A549 (cell line): Measurements from ENCODE around the gene ZBTB49. TPM values are rescaled to one million over a fixed set of nuclear protein-coding genes. Genes with fewer than 3 reads are reported as not detected.

ENCODE experiments used
- ATAC-seq, 2 experiments: fragments of 200-7000 bp in 1 of 2; fragments of >200 bp in 1 of 2; cut with Nextera tagmentation in 1 of 2; cut with Tn5 transposase in 1 of 2; 3 replicates each; pipeline versions ENCODE4 v1.8.0 to v1.9.1; 2018 to 2020; ENCODE audit warnings: mild to moderate bottlenecking in 1 of 2, moderate library complexity in 1 of 2
- CTCF ChIA-PET: fragments of 300-600 bp; sonication (Branson Sonifier 250); formaldehyde crosslinking; extraction: SDS; loops from one replicate; lab custom pipeline; 2021; ENCODE audit warnings: antibody characterized with exemption, inconsistent platforms; lab: Yijun Ruan, JAX
- POLR2A ChIA-PET: fragments of 350-600 bp; formaldehyde crosslinking; extraction: SDS; loops from one replicate; lab custom pipeline; 2021; ENCODE audit warnings: antibody characterized with exemption, inconsistent platforms; lab: Yijun Ruan, JAX
- DNase-seq, 2 experiments: peaks; one replicate each; pipeline versions ENCODE4 v3.0.0 to v3.0.0-alpha.2; 2011 to 2016; ENCODE audit warnings: low read depth in 1 of 2, low spot score in 1 of 2
- FAIRE-seq: peaks from 2 replicates; lab custom pipeline; 2011; peaks lifted over from hg19 to GRCh38; lab: Jason Lieb, UNC
- H3K27ac ChIP-seq, 2 experiments: fragments of >200 bp; sonication (Bioruptor Twin); formaldehyde crosslinking; 3 replicates each; pipeline ENCODE4 v1.5.1; 2016 to 2017
- H3K4me1 ChIP-seq: fragments of >200 bp; sonication (Bioruptor Twin); formaldehyde crosslinking; 3 replicates; pipeline ENCODE4 v1.6.1; 2016
- H3K4me2 ChIP-seq: fragments of >200 bp; sonication (Bioruptor Twin); formaldehyde crosslinking; 3 replicates; pipeline ENCODE4 v1.6.1; 2016
- H3K4me3 ChIP-seq: fragments of >200 bp; sonication (Bioruptor Twin); formaldehyde crosslinking; 3 replicates; pipeline ENCODE4 v1.5.1; 2016
- H3K9me3 ChIP-seq: fragments of >200 bp; sonication (Bioruptor Twin); formaldehyde crosslinking; 3 replicates; pipeline ENCODE4 v1.6.1; 2016
- ATOH8 ChIP-seq: fragments of 250-450 bp; sonication (Bioruptor Pico); IDR thresholded peaks from 2 replicates; pipeline ENCODE4 v1.5.0; 2020; ENCODE audit warnings: low read depth, mild to moderate bottlenecking, moderate library complexity
- BHLHE40 ChIP-seq: IDR thresholded peaks from 2 replicates; pipeline ENCODE4 v1.6.1; 2012; ENCODE audit warnings: low read depth, low read length, inconsistent platforms
- CBX8 ChIP-seq: fragments of 200-600 bp; sonication (generic); IDR thresholded peaks from 2 replicates; pipeline ENCODE4 v1.6.1; 2016
- CHD4 ChIP-seq: fragments of 200-600 bp; sonication (generic); IDR thresholded peaks from 2 replicates; pipeline ENCODE4 v1.6.1; 2016; ENCODE audit warnings: antibody characterized with exemption, mild to moderate bottlenecking, borderline replicate concordance
- CTCF ChIP-seq: fragments of >200 bp; sonication (Bioruptor Twin); formaldehyde crosslinking; IDR thresholded peaks from 3 replicates; pipeline ENCODE4 v1.5.1; 2016
- E2F6 ChIP-seq: IDR thresholded peaks from 2 replicates; pipeline ENCODE4 v1.6.1; 2012; ENCODE audit warnings: low read depth, borderline replicate concordance
- EHMT2 ChIP-seq: fragments of 200-600 bp; sonication (generic); IDR thresholded peaks from 2 replicates; pipeline ENCODE4 v1.6.1; 2016; ENCODE audit warnings: antibody characterized with exemption, low read depth, mild to moderate bottlenecking, moderate library complexity
- ESRRA ChIP-seq: fragments of 150-350 bp; IDR thresholded peaks from 2 replicates; pipeline ENCODE4 v1.6.1; 2014; ENCODE audit warnings: mild to moderate bottlenecking, low read length, borderline replicate concordance
- FOSL2 ChIP-seq, 2 experiments: fragments of 450-650 bp in 1 of 2; fragments of >200 bp in 1 of 2; sonication (Bioruptor Twin) in 1 of 2; formaldehyde crosslinking; IDR thresholded peaks; 2 replicates each; pipeline versions ENCODE4 v1.5.0 to v1.6.1; 2016 to 2020; ENCODE audit warnings: mild to moderate bottlenecking in 1 of 2, moderate library complexity in 1 of 2
- FOXS1 ChIP-seq: fragments of 250-450 bp; sonication (Bioruptor Pico); IDR thresholded peaks from 2 replicates; pipeline ENCODE4 v1.5.0; 2020; ENCODE audit warnings: mild to moderate bottlenecking, moderate library complexity
- HOXA7 ChIP-seq: fragments of 250-450 bp; sonication (Bioruptor Pico); IDR thresholded peaks from 2 replicates; pipeline ENCODE4 v1.5.0; 2020; ENCODE audit warnings: mild to moderate bottlenecking, moderate library complexity
- JUNB ChIP-seq: fragments of >200 bp; sonication (Bioruptor Twin); formaldehyde crosslinking; IDR thresholded peaks from 2 replicates; pipeline ENCODE4 v1.6.1; 2016
- MYC ChIP-seq: IDR thresholded peaks from 2 replicates; pipeline ENCODE4 v1.6.1; 2012; ENCODE audit warnings: mild to moderate bottlenecking, inconsistent platforms, low read length, improper control_type of control experiment, borderline replicate concordance
- NFE2L2 ChIP-seq: fragments of 150-350 bp; conservative IDR thresholded peaks from 2 replicates; pipeline ENCODE4 v1.6.1; 2014; ENCODE audit warnings: low read length
- PHF8 ChIP-seq: fragments of 200-600 bp; sonication (generic); IDR thresholded peaks from 2 replicates; pipeline ENCODE4 v1.6.1; 2016; ENCODE audit warnings: low read depth, mild to moderate bottlenecking, antibody characterized with exemption, moderate library complexity, borderline replicate concordance
- RARB ChIP-seq: fragments of 250-450 bp; sonication (Bioruptor Pico); IDR thresholded peaks from 2 replicates; pipeline ENCODE4 v1.8.0; 2021; ENCODE audit warnings: mild to moderate bottlenecking, moderate library complexity
- REST ChIP-seq: fragments of 200-600 bp; sonication (generic); IDR thresholded peaks from 2 replicates; pipeline ENCODE4 v1.6.1; 2016; ENCODE audit warnings: antibody characterized with exemption, mild to moderate bottlenecking, moderate library complexity
- SMC3 ChIP-seq: fragments of >200 bp; sonication (Bioruptor Twin); formaldehyde crosslinking; IDR thresholded peaks from 3 replicates; pipeline ENCODE4 v1.6.1; 2018; ENCODE audit warnings: inconsistent platforms
- TFCP2L1 ChIP-seq: fragments of 250-450 bp; sonication (Bioruptor Pico); IDR thresholded peaks from 2 replicates; pipeline ENCODE4 v1.5.0; 2021; ENCODE audit warnings: mild to moderate bottlenecking
- TP53 ChIP-seq: fragments of 250-450 bp; sonication (Bioruptor Pico); IDR thresholded peaks from 2 replicates; pipeline ENCODE4 v1.5.0; 2021; ENCODE audit warnings: mild to moderate bottlenecking, moderate library complexity
- ZC3H11A ChIP-seq: fragments of 450-650 bp; IDR thresholded peaks from 2 replicates; pipeline ENCODE4 v1.6.1; 2014; ENCODE audit warnings: antibody characterized with exemption, mild to moderate bottlenecking
- ZFP36 ChIP-seq: fragments of 450-650 bp; IDR thresholded peaks from 2 replicates; pipeline ENCODE4 v1.6.1; 2014; ENCODE audit warnings: borderline replicate concordance; ENCODE audit not compliant: partially characterized antibody
- WGBS: methylation state at CpG from one replicate; pipeline ENCODE4 v1.1.6; 2017; ENCODE audit errors: missing lambda C conversion rate; 5-methylcytosine and 5-hydroxymethylcytosine counted together
- polyA plus RNA-seq, 4 experiments: library from polyadenylated mRNA; depleted of rRNA in 3 of 4; stranded (reverse); fragments of >200 nt; fragmentation: RNase III in 1 of 4; extraction: RNeasy Plus Mini Kit Qiagen cat#74134 plus additional on column Dnase treatment in 1 of 4; gene quantifications; 2 replicates in 3 of 4; 3 replicates in 1 of 4; pipeline ENCODE4 v1.2.3, GENCODE V29; 2011 to 2017
- TF ChIP-seq, protein P1 (sequence below): fragments of 450-650 bp; IDR thresholded peaks from 2 replicates; pipeline ENCODE4 v1.6.1; 2014; ENCODE audit warnings: antibody characterized with exemption

The ZBTB49 gene
- polyA plus RNA-seq, 2 of the 4 experiments (the other 2 are of a cell fraction) = 1.9 to 3.1 TPM

- TF ChIP-seq CTCF (no peak), ATOH8 (CRISPR knock-in tag) (no peak), HOXA7 (no peak), BHLHE40 (no peak), PHF8 (no peak), ESRRA (no peak)
- TF ChIP-seq, all 56 proteins: peak for 0
These were observed 12.5 kb upstream of the ZBTB49 start (continued) for GRCh38 chr4:4277531-4277930.

GRCh38 chr4:4281787-4282186 is 8.3 kb upstream of the ZBTB49 start:
- DNase-seq (no peak), FAIRE-seq (no peak), ATAC-seq (no peak)
- ChIA-PET CTCF (no interaction called here), POLR2A (no interaction called here)
- Histone ChIP-seq H3K4me1 (peaks cover 13% of the 10 kb centered on the region; the same call in 2 of the 3 replicates), H3K4me2 (no peak overlapping the region), H3K4me3 (no peak overlapping the region), H3K9me3 (no peaks in the 10 kb centered on the region), H3K27ac (no peak overlapping the region)
- TF ChIP-seq TFCP2L1 (CRISPR knock-in tag) = no peak
- no peak for TF ChIP-seq ZC3H11A
- TF ChIP-seq RARB (CRISPR knock-in tag) = no peak
- no peak for TF ChIP-seq EHMT2
- TF ChIP-seq JUNB = no peak
- no peak for TF ChIP-seq FOXS1 (CRISPR knock-in tag)
- TF ChIP-seq NFE2L2 = no peak
- no peak for TF ChIP-seq E2F6
- no peak for TF ChIP-seq TP53 (CRISPR knock-in tag)
- TF ChIP-seq CBX8 = no peak
- no peak for TF ChIP-seq SMC3
- no peak for TF ChIP-seq ZFP36
- TF ChIP-seq MYC = no peak
- TF ChIP-seq, protein P1, sequence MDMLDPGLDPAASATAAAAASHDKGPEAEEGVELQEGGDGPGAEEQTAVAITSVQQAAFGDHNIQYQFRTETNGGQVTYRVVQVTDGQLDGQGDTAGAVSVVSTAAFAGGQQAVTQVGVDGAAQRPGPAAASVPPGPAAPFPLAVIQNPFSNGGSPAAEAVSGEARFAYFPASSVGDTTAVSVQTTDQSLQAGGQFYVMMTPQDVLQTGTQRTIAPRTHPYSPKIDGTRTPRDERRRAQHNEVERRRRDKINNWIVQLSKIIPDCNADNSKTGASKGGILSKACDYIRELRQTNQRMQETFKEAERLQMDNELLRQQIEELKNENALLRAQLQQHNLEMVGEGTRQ = no peak
- WGBS = 85% methylated on average over 6 of the region's 6 CpGs

GRCh38 chr4:4284827-4285618 is 5.0 kb upstream of the ZBTB49 start:
- POLR2A ChIA-PET = no interaction called here
- WGBS = 57% methylated on average over 6 of the region's 11 CpGs
- H3K4me3 ChIP-seq = no peak overlapping the region
- no peaks in the 10 kb centered on the region for H3K9me3 ChIP-seq
- no peak overlapping the region for H3K27ac ChIP-seq
- peak in 1 of 2 experiments; percentile 19 for DNase-seq
- peak overlapping the region; percentile 33; the same call in 1 of the 3 replicates for H3K4me2 ChIP-seq
- peaks cover 21% of the 10 kb centered on the region; the same call in 2 of the 3 replicates for H3K4me1 ChIP-seq
- no peak for ATAC-seq
- no peak for FAIRE-seq
- CTCF ChIA-PET = interaction anchor here (0.6 kb wide), 1 partner anchor 51 kb away, joined by 4 read pairs; no protein-coding TSS in a partner anchor
- no peak for TF ChIP-seq REST
- no peak for TF ChIP-seq BHLHE40
- no peak for TF ChIP-seq CHD4
- no peak for TF ChIP-seq FOSL2 (IDR thresholded peaks at IDR 0.05)
- no peak for TF ChIP-seq FOSL2 (CRISPR knock-in tag; IDR thresholded peaks at IDR 0.05)
- TF ChIP-seq, all 56 proteins: peak for 0
